BE2C (cell line): Measurements from ENCODE around the gene C16orf74.

ENCODE experiments used
- DNase-seq: peaks from one replicate; pipeline ENCODE4 v3.0.0-alpha.2; 2020
- H3K27me3 ChIP-seq: fragments of 250-450 bp; sonication (Bioruptor Pico); 2 replicates; pipeline ENCODE4 v1.5.1; 2020; ENCODE audit warnings: mild to moderate bottlenecking
- H3K36me3 ChIP-seq: fragments of 250-450 bp; sonication (Bioruptor Pico); 2 replicates; pipeline ENCODE4 v1.5.1; 2020; ENCODE audit warnings: mild to moderate bottlenecking
- H3K4me1 ChIP-seq: fragments of 250-450 bp; sonication (Bioruptor Pico); 2 replicates; pipeline ENCODE4 v1.5.1; 2020
- H3K4me3 ChIP-seq: 2 replicates; pipeline ENCODE4 v1.5.1; 2011; ENCODE audit warnings: low read depth, low read length
- H3K9me3 ChIP-seq: fragments of 250-450 bp; sonication (Bioruptor Pico); 2 replicates; pipeline ENCODE4 v1.5.1; 2020
- CTCF ChIP-seq: IDR thresholded peaks from 2 replicates; pipeline ENCODE4 v1.5.1; 2012; ENCODE audit warnings: mild to moderate bottlenecking, low read depth, low read length

The C16orf74 gene

DNA sequence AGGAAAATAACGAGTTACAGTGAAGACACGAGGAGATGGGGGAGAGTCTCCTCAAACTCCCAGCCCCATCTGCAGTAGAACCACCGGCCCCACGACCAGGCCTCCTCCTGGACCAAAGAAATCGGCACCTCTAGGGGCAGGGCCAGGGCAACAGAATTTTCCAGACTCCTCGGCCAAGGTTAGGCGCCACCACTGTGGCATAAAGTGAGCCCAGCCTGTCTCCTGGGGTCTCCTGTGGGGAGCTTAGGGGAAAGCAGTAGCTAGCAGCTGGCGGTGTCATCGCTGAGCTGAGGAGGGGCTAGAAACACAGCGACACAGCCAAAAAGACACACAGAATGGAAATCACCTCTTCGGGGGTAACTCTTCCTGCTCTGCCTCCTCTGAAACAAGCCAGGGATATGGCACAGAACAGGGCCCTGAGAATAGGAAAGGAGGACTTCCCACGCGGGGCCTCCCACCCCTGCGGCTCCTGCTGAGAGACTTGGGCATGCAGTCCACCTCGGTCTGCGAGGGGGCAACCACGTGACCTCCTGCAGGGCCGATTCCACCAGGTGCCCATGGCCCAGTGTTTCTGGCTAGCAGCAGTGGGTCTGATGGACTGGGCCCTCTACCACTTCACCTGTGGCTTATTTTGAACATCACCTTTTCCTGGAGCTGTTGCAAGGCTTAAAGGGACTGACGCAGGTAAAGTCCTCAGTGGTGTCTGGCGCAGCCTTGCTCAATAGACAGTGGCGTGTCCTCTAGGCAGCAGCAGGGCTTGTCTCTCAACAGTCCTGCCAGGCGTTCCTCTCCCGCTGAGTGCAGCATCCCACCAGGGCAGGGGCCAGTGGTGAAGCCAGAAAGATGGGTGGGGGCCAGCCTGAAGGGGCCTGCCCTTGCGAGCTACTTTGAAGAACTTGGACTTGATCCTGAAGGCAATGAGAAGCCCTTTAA is 55.4 kb downstream of the C16orf74 start:
- no peak for DNase-seq
- Histone ChIP-seq H3K4me1 (no peaks in the 10 kb centered on the region), H3K36me3 (no peaks in the 10 kb centered on the region), H3K9me3 (no peaks in the 10 kb centered on the region), H3K4me3 (no peak overlapping the region), H3K27me3 (no peaks in the 10 kb centered on the region)
- TF ChIP-seq CTCF = no peak

DNA sequence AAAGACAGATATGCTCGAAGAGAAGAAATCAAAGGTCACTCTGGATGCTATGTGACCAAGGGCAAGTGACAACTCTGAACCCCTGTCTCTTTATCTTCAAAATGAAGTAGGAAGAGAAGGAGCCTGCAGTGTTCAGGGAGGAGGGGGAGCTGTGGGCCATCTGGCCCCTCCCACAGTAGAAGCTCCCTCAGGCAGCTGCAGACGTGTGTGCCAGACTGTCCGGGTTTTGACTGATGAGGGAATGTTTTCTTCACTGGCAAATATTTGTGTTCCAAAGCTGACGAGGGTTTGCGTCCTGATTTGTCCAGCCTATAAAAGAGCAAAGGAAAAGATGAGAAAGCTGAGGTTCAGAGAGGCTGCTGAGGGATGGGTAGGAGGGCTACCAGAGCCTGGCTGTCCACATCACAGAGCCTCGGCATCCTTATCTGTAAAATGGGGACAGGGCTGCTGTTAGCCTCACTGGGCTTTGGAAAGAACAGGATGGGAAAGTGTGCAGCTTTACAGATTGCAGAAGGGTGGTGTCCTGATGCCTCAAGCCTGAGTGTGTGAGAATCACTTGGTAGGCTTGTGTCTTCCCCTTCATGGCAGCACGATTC is 60.3 kb downstream of the C16orf74 start:
- no peak for TF ChIP-seq CTCF
- H3K36me3 ChIP-seq = peaks cover 10% of the 10 kb centered on the region
- no peaks in the 10 kb centered on the region for H3K9me3 ChIP-seq
- no peaks in the 10 kb centered on the region for H3K4me1 ChIP-seq
- H3K27me3 ChIP-seq = no peaks in the 10 kb centered on the region
- no peak for DNase-seq
- no peak overlapping the region for H3K4me3 ChIP-seq

DNA sequence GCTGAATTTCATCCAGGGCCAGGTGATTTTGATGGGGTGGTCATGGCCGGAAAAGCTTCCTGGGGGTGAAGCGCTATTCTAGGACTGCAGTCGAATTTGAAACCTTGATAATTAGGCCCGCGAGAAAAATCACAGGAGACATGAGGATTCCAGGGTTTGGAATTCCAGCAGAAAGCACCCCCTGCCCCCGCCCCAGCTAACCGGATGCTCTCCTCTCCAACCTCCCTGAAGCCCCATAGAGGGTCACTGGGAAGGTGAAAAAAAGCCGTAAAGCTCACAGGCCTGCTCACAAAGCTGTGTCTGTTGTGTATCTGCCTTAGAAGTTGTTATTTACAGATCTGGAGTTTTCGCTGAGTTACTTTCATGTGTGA is 61.0 kb downstream of the C16orf74 start:
- Histone ChIP-seq H3K27me3 (no peaks in the 10 kb centered on the region), H3K4me3 (no peak overlapping the region), H3K4me1 (no peaks in the 10 kb centered on the region), H3K36me3 (peaks cover 10% of the 10 kb centered on the region), H3K9me3 (no peaks in the 10 kb centered on the region)
- TF ChIP-seq CTCF = no peak
- DNase-seq = no peak

DNA sequence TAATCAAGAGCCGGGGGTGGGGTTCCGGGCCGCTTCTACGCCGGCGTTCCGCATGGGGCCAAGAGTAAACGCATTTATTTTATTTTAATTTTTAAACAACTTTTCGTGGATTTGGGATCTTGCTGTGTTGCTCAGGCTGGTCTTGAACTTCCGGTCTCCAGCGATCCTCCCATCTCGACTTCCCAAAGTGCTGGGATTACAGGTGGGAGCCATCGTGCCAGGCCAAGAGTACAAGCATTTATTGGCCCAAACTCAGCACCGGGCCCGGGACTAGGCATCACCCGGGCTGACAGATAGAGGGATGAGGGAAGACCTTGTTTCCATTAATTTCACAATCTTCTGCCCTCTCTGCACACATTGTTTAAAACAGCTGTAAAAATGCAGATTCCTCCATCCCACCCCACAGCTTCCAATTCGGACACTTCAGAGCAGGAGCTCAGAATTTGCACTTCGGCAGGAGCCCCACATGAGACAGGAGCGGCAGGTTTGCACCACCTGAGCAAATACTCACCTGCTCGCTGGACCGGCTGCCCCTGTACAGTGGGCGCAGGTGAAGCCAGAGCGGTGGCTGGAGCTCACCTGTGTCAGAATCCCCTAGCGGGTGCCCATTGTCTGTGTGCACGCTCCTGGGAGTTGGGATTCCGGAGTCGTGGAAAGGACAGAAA is 61.5 kb downstream of the C16orf74 start:
- H3K4me1 ChIP-seq = no peaks in the 10 kb centered on the region
- peak overlapping the region; percentile 44 for H3K4me3 ChIP-seq
- H3K36me3 ChIP-seq = peaks cover 10% of the 10 kb centered on the region
- TF ChIP-seq CTCF = no peak
- no peaks in the 10 kb centered on the region for H3K9me3 ChIP-seq
- DNase-seq = no peak
- no peaks in the 10 kb centered on the region for H3K27me3 ChIP-seq

- TF ChIP-seq CTCF = no peak
- H3K4me1 ChIP-seq = no peaks in the 10 kb centered on the region
- peak; percentile 97 for DNase-seq
- H3K36me3 ChIP-seq = peaks cover 15% of the 10 kb centered on the region
- H3K27me3 ChIP-seq = no peaks in the 10 kb centered on the region
- H3K9me3 ChIP-seq = no peaks in the 10 kb centered on the region
- peak within 1 kb of the TSS; percentile 66 for H3K4me3 ChIP-seq
Observed at GRCh38 chr16:85688586-85689284, 62.2 kb downstream of the C16orf74 start, which contains the start of gene GINS2. Gene GINS2, minus strand, starts transcription at chr16:85688954. Its CDS starts 56 bp downstream, at chr16:85688898.
